Measurements from ENCODE around the gene COL6A2.

- TF ChIP-seq CTCF (IDR thresholded peaks at IDR 0.05) (no peak), POLR2A (IDR thresholded peaks at IDR 0.05) (no peak)
These were observed 32.1 kb downstream of the COL6A2 start for GRCh38 chr21:46129846-46130651.
